Mucosa of descending colon (tissue), 3 donors: Measurements from ENCODE around the gene DCLK1. TPM values are rescaled to one million over a fixed set of nuclear protein-coding genes. Genes with fewer than 3 reads are reported as not detected.

Source experiments
- ATAC-seq: fragments of 200-7000 bp; cut with Tn5 transposase; one replicate; pipeline ENCODE4 v1.9.1; 2020; ENCODE audit warnings: mild to moderate bottlenecking, moderate library complexity
- DNase-seq, 3 donors: peaks; one replicate each; pipeline ENCODE4 v3.0.0-alpha.2; 2020
- H3K36me3 ChIP-seq: fragments of 200-600 bp; one replicate; pipeline ENCODE4 v1.8.0; 2021; ENCODE audit warnings: low read depth, mild to moderate bottlenecking
- H3K4me1 ChIP-seq: fragments of 200-600 bp; one replicate; pipeline ENCODE4 v1.8.0; 2021; ENCODE audit warnings: low read depth, mild to moderate bottlenecking
- H3K4me3 ChIP-seq: fragments of 200-600 bp; one replicate; pipeline ENCODE4 v1.8.0; 2021; ENCODE audit warnings: mild to moderate bottlenecking
- H3K9me3 ChIP-seq: fragments of 200-600 bp; one replicate; pipeline ENCODE4 v1.8.0; 2021; ENCODE audit warnings: mild to moderate bottlenecking
- CTCF ChIP-seq: fragments of 200-600 bp; IDR thresholded peaks from one replicate; pipeline ENCODE4 v1.8.0; 2022; ENCODE audit warnings: antibody characterized with exemption, mild to moderate bottlenecking
- intact Hi-C, 2 donors: fragments of 100-400 bp; cut with DNase I in 1 of 2; cut with micrococcal nuclease in 1 of 2; formaldehyde crosslinking; loops; one replicate each; pipeline versions ENCODE4 v1.11.0 to v1.11.1; 2022; cut with DNase I, micrococcal nuclease
- total RNA-seq, 3 donors: library from RNA; stranded (reverse); fragmentation: NEBNext Ultra II Directional in 2 of 3; extraction: Animal tissue kit (Norgen Biotek cat#: 25700) in 2 of 3; gene quantifications; one replicate each; pipeline versions ENCODE4 v1.2.1 to v1.2.4, GENCODE V29; 2021 to 2023
- donor health status: DM: no; HTN: no; CAD: no; lungs with moderate emphysema.
- donor health status: DM: no; HTN: no; CAD: no.
- donor health status: DM: no; HTN: yes; CAD: no.

The DCLK1 gene
- total RNA-seq, 3 donors from 2014 or later: 2.6 to 17.9 (median 12.7) TPM

DNA sequence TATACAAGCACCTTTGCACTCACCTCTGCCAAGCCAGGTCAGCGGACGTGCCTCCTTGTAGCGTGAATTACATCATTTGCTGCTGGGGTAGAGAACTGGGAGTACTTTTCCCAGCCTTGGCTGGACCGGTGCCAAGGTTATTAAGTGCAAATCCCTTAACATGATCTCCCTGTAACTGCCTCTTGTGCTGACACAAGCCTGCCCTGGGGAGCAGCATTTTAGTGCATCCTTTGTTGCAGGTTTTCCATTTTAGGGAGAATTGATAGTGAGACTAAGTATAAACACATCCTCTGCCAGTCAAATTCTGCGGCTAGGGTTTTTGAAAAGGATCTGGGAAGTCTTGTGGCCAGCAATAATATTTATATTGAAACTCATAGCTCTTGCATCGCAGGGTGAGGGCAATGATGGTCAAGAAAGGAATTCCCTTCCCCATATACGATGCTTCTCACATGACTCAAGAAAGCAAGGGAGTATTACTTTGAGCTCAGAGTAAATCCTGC lies 32.7 kb upstream of the DCLK1 start:
- intact Hi-C loops: no loop called here
- DNase-seq (peak in 1 of 3 donors; percentile 9), ATAC-seq (no peak)
- no peak for TF ChIP-seq CTCF
- no peaks in the 10 kb centered on the region for H3K9me3 ChIP-seq
- H3K4me1 ChIP-seq: no peaks in the 10 kb centered on the region
- H3K36me3 ChIP-seq: no peaks in the 10 kb centered on the region
- H3K4me3 ChIP-seq: no peak overlapping the region

DNA sequence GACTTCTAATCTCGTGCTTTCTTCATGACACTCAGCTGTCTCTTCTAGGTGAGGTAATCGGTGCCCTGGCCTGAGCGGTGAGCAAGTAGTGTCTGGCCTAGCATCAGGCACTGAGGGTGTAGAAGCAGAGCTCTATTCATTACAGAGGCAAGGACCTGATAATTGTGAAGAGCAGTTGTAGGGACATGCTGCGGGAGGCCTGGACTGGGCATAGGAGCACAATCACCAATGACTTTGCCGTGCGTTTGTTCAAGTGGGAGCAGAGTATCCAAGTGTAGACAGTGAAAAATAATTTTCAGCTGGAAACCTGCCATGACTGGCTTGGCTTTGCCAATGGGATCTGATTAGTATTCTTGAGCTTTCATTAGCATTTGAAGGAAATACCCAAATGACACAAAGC lies 32.1 kb upstream of the DCLK1 start:
- Histone ChIP-seq H3K4me3 (no peak overlapping the region), H3K9me3 (no peaks in the 10 kb centered on the region), H3K36me3 (no peaks in the 10 kb centered on the region), H3K4me1 (no peaks in the 10 kb centered on the region)
- intact Hi-C loops: no loop called here
- no peak for DNase-seq
- no peak for ATAC-seq
- TF ChIP-seq CTCF: no peak

GRCh38 chr13:36160297-36160696 lies 29.1 kb upstream of the DCLK1 start:
- no peaks in the 10 kb centered on the region for H3K9me3 ChIP-seq
- intact Hi-C loops: no loop called here
- DNase-seq (no peak), ATAC-seq (no peak)
- TF ChIP-seq CTCF: no peak
- no peaks in the 10 kb centered on the region for H3K36me3 ChIP-seq
- H3K4me3 ChIP-seq: no peak overlapping the region
- H3K4me1 ChIP-seq: no peaks in the 10 kb centered on the region

- DNase-seq: no peak
- no peaks in the 10 kb centered on the region for H3K36me3 ChIP-seq
Measured at GRCh38 chr13:36158611-36159010, 27.4 kb upstream of the DCLK1 start.

DNA sequence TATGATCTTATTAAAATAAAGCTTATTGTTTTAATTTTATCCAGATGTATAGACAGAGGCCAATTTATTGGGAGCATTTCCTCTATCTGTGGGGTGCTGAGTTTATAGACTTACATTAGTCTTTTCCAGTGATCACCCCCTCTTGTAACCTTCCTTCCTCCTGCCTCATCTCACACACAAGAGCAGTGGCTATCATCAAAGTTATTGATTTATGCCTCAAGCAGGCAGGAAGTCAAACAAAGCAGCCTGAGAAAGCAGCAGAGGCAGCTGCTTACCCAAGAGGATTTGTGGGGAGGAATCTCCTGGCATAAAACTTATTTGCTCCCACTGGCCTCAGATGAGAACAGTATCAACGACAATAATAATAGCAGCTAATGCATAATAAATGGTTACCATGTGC lies 26.3 kb upstream of the DCLK1 start:
- no peak for ATAC-seq
- H3K4me1 ChIP-seq: no peaks in the 10 kb centered on the region
- H3K36me3 ChIP-seq: no peaks in the 10 kb centered on the region
- intact Hi-C loops: no loop called here
- TF ChIP-seq CTCF: no peak
- DNase-seq: no peak
- no peaks in the 10 kb centered on the region for H3K9me3 ChIP-seq
- no peak overlapping the region for H3K4me3 ChIP-seq

More at GRCh38 chr13:36158611-36159010, 27.4 kb upstream of the DCLK1 start:
- Histone ChIP-seq H3K4me3 (no peak overlapping the region), H3K4me1 (no peaks in the 10 kb centered on the region), H3K9me3 (no peaks in the 10 kb centered on the region)
- TF ChIP-seq CTCF: no peak
- intact Hi-C loops: no loop called here
- no peak for ATAC-seq
